ENCODE measurements around the gene GRM8.

DNA sequence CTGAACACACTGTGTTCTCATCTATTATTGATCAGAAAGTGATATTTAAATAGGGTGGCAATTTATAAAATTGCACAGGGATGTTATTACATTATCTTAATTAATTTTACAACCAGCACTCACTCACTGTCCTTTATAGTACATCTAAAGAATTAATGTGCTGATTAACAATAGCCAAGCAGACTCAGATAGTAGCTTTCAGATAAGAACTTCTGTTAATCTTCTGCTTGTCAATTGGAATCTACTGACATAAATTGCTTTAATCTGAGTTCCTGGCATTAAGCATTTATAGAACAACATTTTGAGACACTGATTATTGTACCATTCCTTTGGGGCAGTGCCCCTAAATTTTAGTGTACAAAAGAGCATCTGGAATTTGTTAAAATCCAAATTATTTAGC is 408.9 kb downstream of the GRM8 start:
- TF ChIP-seq, protein P1, sequence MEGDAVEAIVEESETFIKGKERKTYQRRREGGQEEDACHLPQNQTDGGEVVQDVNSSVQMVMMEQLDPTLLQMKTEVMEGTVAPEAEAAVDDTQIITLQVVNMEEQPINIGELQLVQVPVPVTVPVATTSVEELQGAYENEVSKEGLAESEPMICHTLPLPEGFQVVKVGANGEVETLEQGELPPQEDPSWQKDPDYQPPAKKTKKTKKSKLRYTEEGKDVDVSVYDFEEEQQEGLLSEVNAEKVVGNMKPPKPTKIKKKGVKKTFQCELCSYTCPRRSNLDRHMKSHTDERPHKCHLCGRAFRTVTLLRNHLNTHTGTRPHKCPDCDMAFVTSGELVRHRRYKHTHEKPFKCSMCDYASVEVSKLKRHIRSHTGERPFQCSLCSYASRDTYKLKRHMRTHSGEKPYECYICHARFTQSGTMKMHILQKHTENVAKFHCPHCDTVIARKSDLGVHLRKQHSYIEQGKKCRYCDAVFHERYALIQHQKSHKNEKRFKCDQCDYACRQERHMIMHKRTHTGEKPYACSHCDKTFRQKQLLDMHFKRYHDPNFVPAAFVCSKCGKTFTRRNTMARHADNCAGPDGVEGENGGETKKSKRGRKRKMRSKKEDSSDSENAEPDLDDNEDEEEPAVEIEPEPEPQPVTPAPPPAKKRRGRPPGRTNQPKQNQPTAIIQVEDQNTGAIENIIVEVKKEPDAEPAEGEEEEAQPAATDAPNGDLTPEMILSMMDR (IDR thresholded peaks at IDR 0.05), result no peak
- TF ChIP-seq POLR2A (IDR thresholded peaks at IDR 0.05; ENCODE audit: low read depth), result no peak
